Neuronal stem cell (in vitro differentiated cells): ENCODE data around the gene SLC27A5. TPM values are rescaled to one million over a fixed set of nuclear protein-coding genes. Genes with fewer than 3 reads are reported as not detected.
"Not testable (repeated sequence)": the region's sequence is repeated elsewhere in the genome, so short reads cannot be mapped to it uniquely, and the experiment has no call there.

Source experiments
- DNase-seq: peaks from one replicate; pipeline ENCODE4 v3.0.0-alpha.2; 2013; ENCODE audit warnings: low spot score
- H2AFZ ChIP-seq: one replicate; pipeline ENCODE4 v1.6.1; 2013; ENCODE audit warnings: mild to moderate bottlenecking, low read length, inconsistent platforms
- H2AK5ac ChIP-seq: 2 replicates; pipeline ENCODE4 v1.6.1; 2013; ENCODE audit warnings: low read depth, mild to moderate bottlenecking, inconsistent platforms, low read length, moderate library complexity, mixed read lengths
- H2BK120ac ChIP-seq: 2 replicates; pipeline ENCODE4 v1.6.1; 2013; ENCODE audit warnings: low read depth, mild to moderate bottlenecking, inconsistent platforms, low read length, moderate library complexity, mixed read lengths
- H2BK12ac ChIP-seq: one replicate; pipeline ENCODE4 v1.6.1; 2013; ENCODE audit warnings: low read length, inconsistent platforms
- H2BK15ac ChIP-seq: 2 replicates; pipeline ENCODE4 v1.6.1; 2013; ENCODE audit warnings: mild to moderate bottlenecking, low read length, inconsistent platforms, mixed read lengths
- H2BK5ac ChIP-seq: one replicate; pipeline ENCODE4 v1.6.1; 2013; ENCODE audit warnings: inconsistent platforms, mild to moderate bottlenecking, low read length, moderate library complexity
- H3K14ac ChIP-seq: one replicate; pipeline ENCODE4 v1.6.1; 2013; ENCODE audit warnings: low read length, inconsistent platforms
- H3K18ac ChIP-seq: 2 replicates; pipeline ENCODE4 v1.6.1; 2013; ENCODE audit warnings: low read length, inconsistent platforms
- H3K23ac ChIP-seq: 2 replicates; pipeline ENCODE4 v1.6.1; 2013; ENCODE audit warnings: low read depth, mild to moderate bottlenecking, mixed read lengths, low read length, inconsistent platforms; ENCODE audit not compliant: poor library complexity
- H3K27ac ChIP-seq: replicated peaks from 3 replicates; pipeline ENCODE4 v1.5.1; 2013; ENCODE audit warnings: low read length, inconsistent platforms
- H3K27me3 ChIP-seq, 3 experiments: 2 replicates each; pipeline ENCODE4 v1.6.1; 2013; ENCODE audit warnings: low read length in 3 of 3, mild to moderate bottlenecking in 2 of 3, inconsistent platforms in 1 of 3, low read depth in 1 of 3, mixed read lengths in 1 of 3, moderate library complexity in 1 of 3; ENCODE audit not compliant: control insufficient read depth in 3 of 3, insufficient read depth in 3 of 3
- H3K36me3 ChIP-seq, 2 donors: replicated peaks in 1 of 2; 2 replicates each; pipeline ENCODE4 v1.6.1; 2013; ENCODE audit warnings: low read length in 2 of 2; ENCODE audit not compliant: control insufficient read depth in 2 of 2, insufficient read depth in 2 of 2
- H3K4ac ChIP-seq: 2 replicates; pipeline ENCODE4 v1.6.1; 2013; ENCODE audit warnings: inconsistent platforms, mild to moderate bottlenecking, low read length, moderate library complexity
- H3K4me1 ChIP-seq, 2 donors: 1 replicate in 1 of 2; 2 replicates in 1 of 2; pipeline ENCODE4 v1.6.1; 2013; ENCODE audit warnings: low read length in 2 of 2, low read depth in 1 of 2; ENCODE audit not compliant: control insufficient read depth in 2 of 2, insufficient read depth in 1 of 2
- H3K4me2 ChIP-seq: one replicate; pipeline ENCODE4 v1.6.1; 2013; ENCODE audit warnings: mild to moderate bottlenecking, low read length, inconsistent platforms; ENCODE audit not compliant: insufficient read depth, poor library complexity, severe bottlenecking
- H3K4me3 ChIP-seq, 2 donors: 2 replicates each; pipeline ENCODE4 v1.5.1; 2013; ENCODE audit warnings: low read length in 2 of 2, mild to moderate bottlenecking in 2 of 2, inconsistent platforms in 1 of 2, moderate library complexity in 1 of 2
- H3K79me1 ChIP-seq: one replicate; pipeline ENCODE4 v1.6.1; 2013; ENCODE audit warnings: low read depth, mild to moderate bottlenecking, inconsistent platforms, low read length, moderate library complexity
- H3K9ac ChIP-seq: one replicate; pipeline ENCODE4 v1.6.1; 2013; ENCODE audit warnings: mild to moderate bottlenecking, low read depth, low read length, inconsistent platforms; ENCODE audit not compliant: poor library complexity
- H3K9me3 ChIP-seq, 2 donors: replicated peaks in 1 of 2; 2 replicates each; pipeline versions ENCODE3 to v1.6.1; 2013; ENCODE audit warnings: low read length in 2 of 2, mild to moderate bottlenecking in 2 of 2, inconsistent platforms in 1 of 2, low read depth in 1 of 2, mixed read lengths in 1 of 2, moderate library complexity in 1 of 2; ENCODE audit not compliant: control insufficient read depth in 2 of 2, insufficient read depth in 1 of 2
- H4K8ac ChIP-seq: one replicate; pipeline ENCODE4 v1.6.1; 2013; ENCODE audit warnings: low read depth, mild to moderate bottlenecking, inconsistent platforms, low read length, moderate library complexity
- H4K91ac ChIP-seq: one replicate; pipeline ENCODE4 v1.6.1; 2013; ENCODE audit warnings: low read length, low read depth, mild to moderate bottlenecking, inconsistent platforms; ENCODE audit not compliant: poor library complexity
- WGBS, 2 donors: extraction: QIAGEN DNeasy Blood & Tissue Kit; methylation state at CpG; one replicate each; pipeline ENCODE4 v1.1.7; 2013; ENCODE audit warnings: missing lambda C conversion rate in 2 of 2, mixed read lengths in 1 of 2; ENCODE audit not compliant: insufficient read length in 2 of 2, insufficient replicate concordance in 1 of 2; ENCODE audit errors: extremely low coverage in 2 of 2; 5-methylcytosine and 5-hydroxymethylcytosine counted together
- small RNA-seq: library from polyadenylated mRNA; stranded (forward); fragments of <200 nt; extraction: miRNeasy Mini kit (QIAGEN cat#:217004); gene quantifications from one replicate; pipeline ENCODE3, GENCODE V24; 2013; ENCODE audit not compliant: insufficient read depth

The SLC27A5 gene

GRCh38 chr19:58450856-58451357 lies 60.9 kb downstream of the SLC27A5 start:
- no CpG with 5 or more reads among the region's 11 CpGs for WGBS, 2 donors
- Histone ChIP-seq H2BK12ac (no peak overlapping the region), H3K14ac (no peak overlapping the region), H2BK15ac (no peak overlapping the region), H3K23ac (no peak overlapping the region), H3K4me3 (peak overlapping the region; percentile 77 to 85), H3K9me3 (peaks cover 4 to 20% of the 10 kb centered on the region in 2 donors), H2BK120ac (no peak overlapping the region), H3K4ac (no peak overlapping the region), H3K27ac (no peak overlapping the region), H3K79me1 (no peaks in the 10 kb centered on the region), H2AK5ac (no peak overlapping the region), H3K18ac (peak overlapping the region; percentile 25), H3K4me2 (peak overlapping the region; percentile 79), H2AFZ (peak overlapping the region; percentile 94), H3K9ac (no peak overlapping the region), H3K36me3 (peaks cover 2 to 13% of the 10 kb centered on the region in 2 donors), H4K91ac (no peak overlapping the region), H4K8ac (no peak overlapping the region), H2BK5ac (no peak overlapping the region), H3K4me1 (peaks cover 2 to 10% of the 10 kb centered on the region in 2 donors), H3K27me3 (peaks cover 0 to 4% (median 3%) of the 10 kb centered on the region in 3 experiments)
- DNase-seq: no peak

- H3K27ac ChIP-seq, H2BK5ac ChIP-seq, H2AFZ ChIP-seq, H3K27me3 ChIP-seq, H3K4me3 ChIP-seq, H2BK120ac ChIP-seq, H3K79me1 ChIP-seq, H4K91ac ChIP-seq, H3K4me2 ChIP-seq, H2AK5ac ChIP-seq, H3K9ac ChIP-seq, H3K23ac ChIP-seq, H3K14ac ChIP-seq, H3K4ac ChIP-seq, H4K8ac ChIP-seq, H3K18ac ChIP-seq, H2BK12ac ChIP-seq, H2BK15ac ChIP-seq, DNase-seq: not testable (repeated sequence)
- no CpG with 5 or more reads among the region's 5 CpGs for WGBS, 2 donors
- peaks cover 2 to 13% of the 10 kb centered on the region in 2 donors for H3K36me3 ChIP-seq
- H3K4me1 ChIP-seq: peaks cover 2 to 10% of the 10 kb centered on the region in 2 donors
- H3K9me3 ChIP-seq: peaks cover 4 to 20% of the 10 kb centered on the region in 2 donors
These were observed 61.8 kb downstream of the SLC27A5 start for GRCh38 chr19:58449980-58450379.

- not testable (repeated sequence) for DNase-seq, H2AK5ac ChIP-seq, H4K91ac ChIP-seq, H2BK5ac ChIP-seq, H3K4ac ChIP-seq, H3K9ac ChIP-seq, H3K79me1 ChIP-seq, H3K36me3 ChIP-seq, H2BK15ac ChIP-seq, H2BK120ac ChIP-seq, H3K18ac ChIP-seq, H3K4me3 ChIP-seq, H3K27ac ChIP-seq, H3K4me2 ChIP-seq, H4K8ac ChIP-seq, H3K27me3 ChIP-seq, H3K23ac ChIP-seq, H2BK12ac ChIP-seq, H3K14ac ChIP-seq, H2AFZ ChIP-seq
- WGBS, 2 donors: no CpG with 5 or more reads among the region's 3 CpGs
- Histone ChIP-seq H3K4me1 (peaks cover 2 to 10% of the 10 kb centered on the region in 2 donors), H3K9me3 (peaks cover 4 to 20% of the 10 kb centered on the region in 2 donors)
These were observed 62.9 kb downstream of the SLC27A5 start for GRCh38 chr19:58448860-58449259.

Small RNA genes within 50 kb of the gene (small RNA-seq; reads per million reads assigned to genes)
- gene MIR6807: 9.1 reads per million, percentile 52 among the genes with 10 or more reads in this experiment
- gene RN7SL525P: not detected
- not detected for gene RN7SL693P
- not detected for gene RNU6-1337P
